ENCODE results near the gene POLR2H. TPM values are rescaled to one million over a fixed set of nuclear protein-coding genes. Genes with fewer than 3 reads are reported as not detected.

The POLR2H gene
- total RNA-seq, 1 experiment from 2014 or later: 92.6 TPM

DNA sequence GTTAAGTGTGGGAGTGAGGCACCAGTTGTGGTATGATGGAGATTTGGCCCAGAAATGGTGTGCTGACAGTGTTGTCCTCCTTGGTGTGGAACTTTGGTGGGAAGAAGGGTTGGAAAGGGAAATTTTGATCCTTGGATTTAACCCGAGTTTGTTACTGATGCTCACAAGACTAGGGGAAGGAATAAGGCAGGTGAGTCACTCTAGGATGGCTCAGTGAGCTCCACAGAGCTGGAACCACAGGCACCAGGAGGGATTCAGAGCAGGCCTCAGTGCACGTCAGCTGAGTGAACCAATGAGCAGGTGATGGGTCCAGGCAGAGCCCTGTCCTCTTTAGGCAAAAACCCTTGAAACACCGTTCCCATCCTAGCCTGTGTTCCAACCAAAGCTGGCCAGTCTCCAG is 29.8 kb downstream of the POLR2H start:
- Histone ChIP-seq H3K36me3 (ENCODE audit: insufficient read depth, low read length, poor library complexity, severe bottlenecking) (no peaks in the 10 kb centered on the region), H3K4me3 (ENCODE audit: low read depth, low read length, poor library complexity, severe bottlenecking) (no peak overlapping the region), H3K9me3 (ENCODE audit: low read depth, low read length, poor library complexity, severe bottlenecking) (no peaks in the 10 kb centered on the region), H3K27ac (ENCODE audit: low read depth, low read length, poor library complexity, severe bottlenecking) (no peak overlapping the region), H3K27me3 (replicated peaks; ENCODE audit: insufficient read depth, low read depth, low read length, poor library complexity) (no peaks in the 10 kb centered on the region), H3K4me1 (ENCODE audit: insufficient read depth, low read length, poor library complexity, severe bottlenecking) (no peaks in the 10 kb centered on the region)
- no peak for TF ChIP-seq EZH2 (IDR thresholded peaks at IDR 0.05; ENCODE audit: borderline replicate concordance, low read depth, low read length, poor library complexity, severe bottlenecking)
- TF ChIP-seq, protein P1, sequence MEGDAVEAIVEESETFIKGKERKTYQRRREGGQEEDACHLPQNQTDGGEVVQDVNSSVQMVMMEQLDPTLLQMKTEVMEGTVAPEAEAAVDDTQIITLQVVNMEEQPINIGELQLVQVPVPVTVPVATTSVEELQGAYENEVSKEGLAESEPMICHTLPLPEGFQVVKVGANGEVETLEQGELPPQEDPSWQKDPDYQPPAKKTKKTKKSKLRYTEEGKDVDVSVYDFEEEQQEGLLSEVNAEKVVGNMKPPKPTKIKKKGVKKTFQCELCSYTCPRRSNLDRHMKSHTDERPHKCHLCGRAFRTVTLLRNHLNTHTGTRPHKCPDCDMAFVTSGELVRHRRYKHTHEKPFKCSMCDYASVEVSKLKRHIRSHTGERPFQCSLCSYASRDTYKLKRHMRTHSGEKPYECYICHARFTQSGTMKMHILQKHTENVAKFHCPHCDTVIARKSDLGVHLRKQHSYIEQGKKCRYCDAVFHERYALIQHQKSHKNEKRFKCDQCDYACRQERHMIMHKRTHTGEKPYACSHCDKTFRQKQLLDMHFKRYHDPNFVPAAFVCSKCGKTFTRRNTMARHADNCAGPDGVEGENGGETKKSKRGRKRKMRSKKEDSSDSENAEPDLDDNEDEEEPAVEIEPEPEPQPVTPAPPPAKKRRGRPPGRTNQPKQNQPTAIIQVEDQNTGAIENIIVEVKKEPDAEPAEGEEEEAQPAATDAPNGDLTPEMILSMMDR (conservative IDR thresholded peaks at IDR 0.05; ENCODE audit: low read depth, low read length): no peak
- CTCF ChIA-PET: no interaction called here
- BruUV-seq (replicated peaks): no TSS peak
- intact Hi-C loops (cut with micrococcal nuclease; ENCODE audit: unreplicated experiment): no loop called here
- POLR2A ChIA-PET (ENCODE audit: low non-redundant PET): no interaction called here
- no peak for DNase-seq (ENCODE audit: low spot score)

DNA sequence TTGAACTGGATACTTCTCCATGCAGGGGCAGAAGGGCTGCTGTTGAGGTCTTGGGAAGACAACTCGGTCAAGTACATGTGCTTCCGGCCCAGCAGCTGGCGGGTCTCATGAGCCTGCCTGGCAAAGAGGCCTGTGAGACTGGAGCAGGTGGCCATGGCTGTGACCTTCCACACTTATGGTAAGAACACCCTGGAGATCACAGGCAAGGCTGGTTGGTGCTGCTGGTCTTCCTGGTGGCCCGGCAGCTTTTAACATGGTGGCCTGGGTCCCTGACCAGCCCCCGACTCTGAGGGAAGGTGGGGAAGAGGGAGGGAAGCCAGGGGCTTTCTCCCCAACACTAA is 33.8 kb downstream of the POLR2H start:
- intact Hi-C loops (cut with micrococcal nuclease; ENCODE audit: unreplicated experiment): no loop called here
- no TSS peak for BruUV-seq (replicated peaks)
- TF ChIP-seq, protein P1 (conservative IDR thresholded peaks at IDR 0.05; ENCODE audit: low read depth, low read length): no peak
- TF ChIP-seq EZH2 (IDR thresholded peaks at IDR 0.05; ENCODE audit: borderline replicate concordance, low read depth, low read length, poor library complexity, severe bottlenecking): no peak
- H3K4me1 ChIP-seq (ENCODE audit: insufficient read depth, low read length, poor library complexity, severe bottlenecking): no peaks in the 10 kb centered on the region
- no peaks in the 10 kb centered on the region for H3K9me3 ChIP-seq (ENCODE audit: low read depth, low read length, poor library complexity, severe bottlenecking)
- ChIA-PET CTCF (no interaction called here), POLR2A (ENCODE audit: low non-redundant PET) (no interaction called here)
- peaks cover 6% of the 10 kb centered on the region for H3K27me3 ChIP-seq (replicated peaks; ENCODE audit: insufficient read depth, low read depth, low read length, poor library complexity)
- DNase-seq (ENCODE audit: low spot score): no peak
- no peak overlapping the region for H3K27ac ChIP-seq (ENCODE audit: low read depth, low read length, poor library complexity, severe bottlenecking)
- H3K36me3 ChIP-seq (ENCODE audit: insufficient read depth, low read length, poor library complexity, severe bottlenecking): no peaks in the 10 kb centered on the region
- no peak overlapping the region for H3K4me3 ChIP-seq (ENCODE audit: low read depth, low read length, poor library complexity, severe bottlenecking)

DNA sequence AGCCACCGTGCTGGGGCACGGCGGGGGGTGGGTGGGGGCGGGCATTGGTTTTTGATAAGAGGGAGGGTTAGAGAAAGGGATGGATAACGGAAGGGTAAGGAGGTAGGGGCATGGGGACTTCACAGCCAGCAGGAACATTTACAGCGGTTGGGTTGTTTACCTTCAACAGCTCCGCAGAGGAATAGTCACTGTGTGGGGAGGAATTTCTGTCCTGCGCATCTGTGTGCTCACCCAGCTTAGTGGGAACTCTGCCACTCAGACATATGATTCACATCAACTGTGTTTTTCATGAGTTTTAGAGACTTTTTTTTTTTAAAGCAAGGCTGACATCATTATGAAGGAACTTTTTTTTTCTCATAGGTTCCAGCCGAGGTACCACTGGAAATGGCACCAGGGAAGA is 37.9 kb downstream of the POLR2H start:
- ChIA-PET POLR2A (ENCODE audit: low non-redundant PET) (no interaction called here), CTCF (interaction anchor here (0.7 kb wide), 1 partner anchor 156 kb away, joined by 4 read pairs; no protein-coding TSS in a partner anchor)
- no TSS peak for BruUV-seq (replicated peaks)
- H3K4me3 ChIP-seq (ENCODE audit: low read depth, low read length, poor library complexity, severe bottlenecking): no peak overlapping the region
- intact Hi-C loops (cut with micrococcal nuclease; ENCODE audit: unreplicated experiment): no loop called here
- no peaks in the 10 kb centered on the region for H3K4me1 ChIP-seq (ENCODE audit: insufficient read depth, low read length, poor library complexity, severe bottlenecking)
- H3K27me3 ChIP-seq (replicated peaks; ENCODE audit: insufficient read depth, low read depth, low read length, poor library complexity): peaks cover 15% of the 10 kb centered on the region
- H3K36me3 ChIP-seq (ENCODE audit: insufficient read depth, low read length, poor library complexity, severe bottlenecking): no peaks in the 10 kb centered on the region
- no peak for TF ChIP-seq EZH2 (IDR thresholded peaks at IDR 0.05; ENCODE audit: borderline replicate concordance, low read depth, low read length, poor library complexity, severe bottlenecking)
- H3K27ac ChIP-seq (ENCODE audit: low read depth, low read length, poor library complexity, severe bottlenecking): no peak overlapping the region
- H3K9me3 ChIP-seq (ENCODE audit: low read depth, low read length, poor library complexity, severe bottlenecking): no peaks in the 10 kb centered on the region
- DNase-seq (ENCODE audit: low spot score): no peak
